ENCODE data around the gene RPS6KA1. TPM values are rescaled to one million over a fixed set of nuclear protein-coding genes. Genes with fewer than 3 reads are reported as not detected.

RPS6KA1 gene
- total RNA-seq, 1 experiment from 2014 or later, result 23.7 TPM

DNA sequence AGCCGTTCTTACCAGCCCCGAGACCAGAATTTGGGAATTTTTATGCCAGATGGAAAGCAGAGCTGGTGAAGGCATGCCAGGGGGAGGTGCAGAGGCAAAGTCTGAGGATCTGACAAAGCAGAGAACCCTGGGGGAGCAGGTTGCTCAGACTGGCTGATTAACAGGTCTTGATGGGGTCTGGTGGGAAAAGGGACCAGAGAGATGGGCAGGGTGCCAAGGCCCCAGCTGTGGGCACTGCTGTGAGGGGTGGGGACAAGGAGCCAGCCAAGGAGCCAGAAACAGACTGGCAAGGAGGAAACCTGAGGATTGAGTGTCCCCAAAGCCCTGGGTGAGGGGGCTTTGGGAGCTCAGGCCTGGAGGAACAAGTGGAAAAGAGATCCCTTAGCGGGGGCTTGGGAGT lies 21.4 kb downstream of the RPS6KA1 start:
- H3K9me3 ChIP-seq (replicated peaks), result no peaks in the 10 kb centered on the region
- no peak for DNase-seq (ENCODE audit: low read depth in 1 of 2, low spot score in 2 of 2)
- H3K27ac ChIP-seq, result no peak overlapping the region
- peaks cover 18% of the 10 kb centered on the region for H3K36me3 ChIP-seq
- no peaks in the 10 kb centered on the region for H3K27me3 ChIP-seq (replicated peaks)
- H3K4me1 ChIP-seq (replicated peaks), result peaks cover 33% of the 10 kb centered on the region
- no peak overlapping the region for H3K4me3 ChIP-seq

DNA sequence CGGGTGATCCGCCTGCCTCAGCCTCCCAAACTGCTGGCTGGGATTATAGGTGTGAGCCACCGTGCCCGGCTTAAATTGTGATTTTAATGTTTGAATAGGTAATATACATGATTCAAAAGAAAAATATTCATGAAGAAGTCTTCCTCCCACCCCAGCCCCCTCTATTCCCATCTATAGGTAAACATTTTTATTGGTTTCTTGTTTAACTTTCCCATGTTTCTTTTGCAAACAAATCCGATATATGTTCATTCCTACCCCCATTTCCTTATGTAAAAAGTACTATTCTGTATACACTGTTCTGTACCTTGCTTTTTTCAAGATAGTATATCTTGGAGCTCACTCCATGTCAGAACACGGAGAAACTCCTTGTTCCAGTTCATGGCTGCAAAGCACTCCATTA lies 23.2 kb downstream of the RPS6KA1 start:
- Histone ChIP-seq H3K36me3 (peaks cover 28% of the 10 kb centered on the region), H3K4me1 (replicated peaks) (peaks cover 47% of the 10 kb centered on the region), H3K27ac (no peak overlapping the region), H3K9me3 (replicated peaks) (no peaks in the 10 kb centered on the region), H3K4me3 (no peak overlapping the region), H3K27me3 (replicated peaks) (no peaks in the 10 kb centered on the region)
- no peak for DNase-seq (ENCODE audit: low read depth in 1 of 2, low spot score in 2 of 2)

- Histone ChIP-seq H3K9me3 (replicated peaks) (no peaks in the 10 kb centered on the region), H3K36me3 (peaks cover 37% of the 10 kb centered on the region), H3K27ac (no peak overlapping the region), H3K4me1 (replicated peaks) (peaks cover 50% of the 10 kb centered on the region), H3K27me3 (replicated peaks) (no peaks in the 10 kb centered on the region), H3K4me3 (no peak overlapping the region)
- DNase-seq (ENCODE audit: low read depth in 1 of 2, low spot score in 2 of 2), result no peak
Observed at GRCh38 chr1:26553942-26554682, 24.6 kb downstream of the RPS6KA1 start.

- Histone ChIP-seq H3K4me3 (no peak overlapping the region), H3K9me3 (replicated peaks) (no peaks in the 10 kb centered on the region), H3K36me3 (peaks cover 37% of the 10 kb centered on the region), H3K4me1 (replicated peaks) (peaks cover 50% of the 10 kb centered on the region), H3K27ac (peak overlapping the region; percentile 66), H3K27me3 (replicated peaks) (no peaks in the 10 kb centered on the region)
- DNase-seq (ENCODE audit: low read depth in 1 of 2, low spot score in 2 of 2), result no peak
Observed at GRCh38 chr1:26554781-26555180, 25.2 kb downstream of the RPS6KA1 start.

DNA sequence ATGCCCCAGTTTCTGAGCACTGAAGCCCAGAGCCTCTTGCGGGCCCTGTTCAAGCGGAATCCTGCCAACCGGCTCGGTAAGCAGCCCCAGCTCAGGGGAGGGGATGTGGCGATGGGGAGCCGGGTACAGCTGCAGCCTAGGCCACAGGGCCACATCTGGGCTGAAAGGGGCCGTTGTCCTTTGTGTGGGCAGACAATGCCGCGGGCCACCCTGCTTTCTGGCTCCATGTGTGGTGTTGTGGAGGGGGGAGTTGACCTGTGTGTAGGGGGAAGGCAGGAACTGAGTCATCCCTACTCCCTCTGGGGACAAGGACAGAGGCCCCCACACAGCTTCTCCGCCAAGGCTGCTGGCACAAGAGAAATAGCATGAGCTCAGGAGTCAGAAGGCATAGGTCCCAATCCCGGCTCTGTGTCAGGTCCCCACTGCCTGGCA lies 26.0 kb downstream of the RPS6KA1 start:
- peak overlapping the region; percentile 66 for H3K27ac ChIP-seq
- H3K36me3 ChIP-seq, result peaks cover 40% of the 10 kb centered on the region
- H3K4me3 ChIP-seq, result no peak overlapping the region
- H3K9me3 ChIP-seq (replicated peaks), result no peaks in the 10 kb centered on the region
- H3K4me1 ChIP-seq (replicated peaks), result peaks cover 50% of the 10 kb centered on the region
- H3K27me3 ChIP-seq (replicated peaks), result no peaks in the 10 kb centered on the region
- DNase-seq (ENCODE audit: low read depth in 1 of 2, low spot score in 2 of 2), result peak; percentile 92 to 96

- Histone ChIP-seq H3K9me3 (replicated peaks) (no peaks in the 10 kb centered on the region), H3K4me3 (no peak overlapping the region), H3K27me3 (replicated peaks) (no peaks in the 10 kb centered on the region), H3K36me3 (peaks cover 43% of the 10 kb centered on the region), H3K27ac (peak overlapping the region; percentile 66), H3K4me1 (replicated peaks) (peaks cover 50% of the 10 kb centered on the region)
- no peak for DNase-seq (ENCODE audit: low read depth in 1 of 2, low spot score in 2 of 2)
Observed at GRCh38 chr1:26556111-26556510, 26.6 kb downstream of the RPS6KA1 start.

DNA sequence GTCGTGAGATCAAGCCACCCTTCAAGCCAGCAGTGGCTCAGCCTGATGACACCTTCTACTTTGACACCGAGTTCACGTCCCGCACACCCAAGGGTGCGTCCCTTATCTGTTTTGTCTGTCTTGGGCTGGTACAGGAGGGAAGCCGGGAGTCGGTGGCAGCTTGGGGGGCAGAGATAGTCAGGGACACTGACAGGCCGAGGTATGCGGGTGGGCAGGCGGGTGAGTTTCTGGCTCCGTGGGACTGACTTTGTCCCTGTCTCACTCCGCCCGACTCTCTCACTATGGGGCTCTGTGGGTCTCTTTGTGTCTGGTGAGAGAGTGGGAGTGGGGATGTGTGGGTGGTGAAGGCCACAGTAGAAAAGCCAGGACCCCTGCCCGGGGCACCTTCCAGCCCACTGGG lies 27.4 kb downstream of the RPS6KA1 start:
- H3K4me1 ChIP-seq (replicated peaks), result peaks cover 50% of the 10 kb centered on the region
- H3K4me3 ChIP-seq, result no peak overlapping the region
- no peak for DNase-seq (ENCODE audit: low read depth in 1 of 2, low spot score in 2 of 2)
- H3K36me3 ChIP-seq, result peaks cover 43% of the 10 kb centered on the region
- H3K27me3 ChIP-seq (replicated peaks), result no peaks in the 10 kb centered on the region
- H3K27ac ChIP-seq, result no peak overlapping the region
- H3K9me3 ChIP-seq (replicated peaks), result no peaks in the 10 kb centered on the region

DNA sequence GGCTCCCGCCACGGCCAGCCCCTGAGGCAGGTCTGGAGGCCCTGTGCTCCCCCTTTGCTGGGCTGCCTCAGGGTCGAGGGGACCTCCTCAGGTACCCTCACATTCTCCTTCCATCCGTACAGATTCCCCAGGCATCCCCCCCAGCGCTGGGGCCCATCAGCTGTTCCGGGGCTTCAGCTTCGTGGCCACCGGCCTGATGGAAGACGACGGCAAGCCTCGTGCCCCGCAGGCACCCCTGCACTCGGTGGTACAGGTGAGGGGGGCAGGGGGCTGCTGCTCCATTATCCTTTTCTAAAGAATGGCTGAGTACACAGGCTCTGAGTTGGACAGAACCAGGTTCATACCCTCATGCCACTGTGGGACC lies 29.1 kb downstream of the RPS6KA1 start:
- no peak overlapping the region for H3K27ac ChIP-seq
- no peak for DNase-seq (ENCODE audit: low read depth in 1 of 2, low spot score in 2 of 2)
- no peaks in the 10 kb centered on the region for H3K27me3 ChIP-seq (replicated peaks)

DNA sequence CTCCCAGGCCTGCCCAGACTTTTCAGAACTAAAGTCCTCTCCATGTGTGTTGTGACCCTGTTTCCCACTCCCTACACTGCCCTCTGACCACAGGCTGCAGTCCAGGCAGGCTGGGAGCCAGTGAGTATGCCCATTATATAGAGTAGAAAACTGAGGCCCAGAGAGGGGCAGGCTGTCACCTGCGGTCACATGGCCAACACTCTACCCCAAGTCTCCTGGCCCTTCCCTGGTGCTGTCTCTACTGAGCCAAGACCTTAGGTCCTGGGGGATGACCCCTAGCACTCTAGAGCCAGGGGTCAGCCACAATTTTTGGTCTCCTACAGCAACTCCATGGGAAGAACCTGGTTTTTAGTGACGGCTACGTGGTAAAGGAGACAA lies 30.8 kb downstream of the RPS6KA1 start:
- no peak overlapping the region for H3K27ac ChIP-seq
- no peaks in the 10 kb centered on the region for H3K27me3 ChIP-seq (replicated peaks)

More for the DNA sequence above, 29.1 kb downstream of the RPS6KA1 start:
- Histone ChIP-seq H3K4me1 (replicated peaks) (peaks cover 40% of the 10 kb centered on the region), H3K4me3 (no peak overlapping the region), H3K9me3 (replicated peaks) (no peaks in the 10 kb centered on the region), H3K36me3 (peaks cover 38% of the 10 kb centered on the region)

DNA sequence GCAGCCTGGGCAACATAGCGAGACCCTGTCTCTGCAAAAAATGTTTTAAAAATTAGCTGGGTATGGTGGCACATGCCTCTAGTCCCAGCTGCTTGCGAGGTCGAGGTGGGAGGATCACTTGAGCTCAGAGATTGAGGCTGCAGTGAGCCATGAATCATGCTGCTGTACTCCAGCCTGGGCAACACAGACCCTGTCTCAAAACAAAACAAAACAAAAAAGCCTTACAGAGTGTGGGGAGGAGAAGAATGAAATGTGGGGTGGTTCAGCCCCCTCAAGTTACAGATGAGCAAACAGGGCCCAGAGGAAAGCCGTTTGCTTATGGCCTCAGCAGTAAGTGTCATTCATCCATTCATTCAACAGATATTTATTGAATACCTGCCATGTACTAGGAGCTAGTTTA lies 40.7 kb downstream of the RPS6KA1 start:
- no peak for DNase-seq (ENCODE audit: low read depth in 1 of 2, low spot score in 2 of 2)
- Histone ChIP-seq H3K4me1 (replicated peaks) (peaks cover 11% of the 10 kb centered on the region; the same call in 1 of the 2 replicates), H3K27me3 (replicated peaks) (no peaks in the 10 kb centered on the region), H3K27ac (no peak overlapping the region), H3K36me3 (peaks cover 17% of the 10 kb centered on the region), H3K9me3 (replicated peaks) (no peaks in the 10 kb centered on the region), H3K4me3 (no peak overlapping the region)

More for the DNA sequence above, 30.8 kb downstream of the RPS6KA1 start:
- Histone ChIP-seq H3K36me3 (peaks cover 25% of the 10 kb centered on the region), H3K4me1 (replicated peaks) (peaks cover 30% of the 10 kb centered on the region), H3K9me3 (replicated peaks) (no peaks in the 10 kb centered on the region), H3K4me3 (no peak overlapping the region)
- no peak for DNase-seq (ENCODE audit: low read depth in 1 of 2, low spot score in 2 of 2)

DNA sequence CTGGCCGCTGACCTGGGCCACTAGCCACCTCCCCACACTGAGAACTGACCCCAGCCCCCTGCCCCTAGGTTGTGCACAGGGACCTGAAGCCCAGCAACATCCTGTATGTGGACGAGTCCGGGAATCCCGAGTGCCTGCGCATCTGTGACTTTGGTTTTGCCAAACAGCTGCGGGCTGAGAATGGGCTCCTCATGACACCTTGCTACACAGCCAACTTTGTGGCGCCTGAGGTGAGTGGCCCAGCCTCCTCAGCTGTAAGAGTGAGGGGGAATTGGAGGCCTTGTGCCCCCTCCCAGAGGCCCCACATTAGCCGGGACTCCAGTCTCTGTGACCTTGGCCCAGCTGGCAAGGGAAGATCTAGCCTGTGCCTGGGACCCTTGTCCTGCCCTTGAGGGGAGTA lies 41.8 kb downstream of the RPS6KA1 start:
- H3K9me3 ChIP-seq (replicated peaks), result no peaks in the 10 kb centered on the region
- DNase-seq (ENCODE audit: low read depth in 1 of 2, low spot score in 2 of 2), result no peak
- H3K27ac ChIP-seq, result no peak overlapping the region
- peaks cover 17% of the 10 kb centered on the region for H3K36me3 ChIP-seq
- no peaks in the 10 kb centered on the region for H3K27me3 ChIP-seq (replicated peaks)
- no peak overlapping the region for H3K4me3 ChIP-seq
- peaks cover under 1% of the 10 kb centered on the region; the same call in 1 of the 2 replicates for H3K4me1 ChIP-seq (replicated peaks)

GRCh38 chr1:26574018-26574417 lies 44.5 kb downstream of the RPS6KA1 start:
- no peak overlapping the region for H3K27ac ChIP-seq
- DNase-seq (ENCODE audit: low read depth in 1 of 2, low spot score in 2 of 2), result no peak
- peaks cover 17% of the 10 kb centered on the region for H3K36me3 ChIP-seq
- H3K4me1 ChIP-seq (replicated peaks), result no peaks in the 10 kb centered on the region
- no peak overlapping the region for H3K4me3 ChIP-seq
- no peaks in the 10 kb centered on the region for H3K9me3 ChIP-seq (replicated peaks)
- no peaks in the 10 kb centered on the region for H3K27me3 ChIP-seq (replicated peaks)

- no peak overlapping the region for H3K27ac ChIP-seq
- H3K27me3 ChIP-seq (replicated peaks), result no peaks in the 10 kb centered on the region
- no peak overlapping the region for H3K4me3 ChIP-seq
- no peak for DNase-seq (ENCODE audit: low read depth in 1 of 2, low spot score in 2 of 2)
- H3K4me1 ChIP-seq (replicated peaks), result no peaks in the 10 kb centered on the region
- H3K36me3 ChIP-seq, result peaks cover 17% of the 10 kb centered on the region
- no peaks in the 10 kb centered on the region for H3K9me3 ChIP-seq (replicated peaks)
Observed at GRCh38 chr1:26574719-26575251, 45.2 kb downstream of the RPS6KA1 start.

DNA sequence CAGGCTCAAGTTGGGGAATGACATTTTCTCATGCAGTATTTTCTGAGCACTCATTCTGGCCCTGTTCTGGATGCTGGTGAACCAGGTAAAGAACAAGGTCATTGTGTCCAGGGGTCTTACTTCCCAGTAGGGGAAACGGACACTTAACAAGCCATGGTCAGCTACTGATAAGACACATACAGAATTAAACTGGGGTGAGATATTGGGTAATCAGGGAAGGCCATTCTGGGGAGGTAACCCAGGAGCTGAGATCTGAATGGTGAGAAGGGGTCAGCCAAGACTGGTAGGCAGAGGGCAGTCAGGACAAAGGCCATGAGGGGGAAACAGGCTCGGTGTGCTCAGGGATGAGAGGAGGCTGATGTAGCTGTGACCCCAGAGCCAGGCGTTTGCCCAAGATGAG lies 45.8 kb downstream of the RPS6KA1 start:
- no peak overlapping the region for H3K4me3 ChIP-seq
- H3K9me3 ChIP-seq (replicated peaks), result no peaks in the 10 kb centered on the region
- no peak overlapping the region for H3K27ac ChIP-seq
- DNase-seq (ENCODE audit: low read depth in 1 of 2, low spot score in 2 of 2), result no peak
- H3K36me3 ChIP-seq, result peaks cover 17% of the 10 kb centered on the region
- no peaks in the 10 kb centered on the region for H3K27me3 ChIP-seq (replicated peaks)
- no peaks in the 10 kb centered on the region for H3K4me1 ChIP-seq (replicated peaks)

Measured in SJSA1 (cell line).